Neutrophil (primary cell): Measurements from ENCODE around the gene MAP3K14.
A peak's percentile ranks its signal among the peaks of the same experiment; 100 is the strongest.

ENCODE experiments used
- H3K27ac ChIP-seq: fragments of 200-600 bp; sonication (generic); 2 replicates; pipeline ENCODE4 v1.5.1; 2016; ENCODE audit warnings: mild to moderate bottlenecking, moderate library complexity
- H3K27me3 ChIP-seq: fragments of 200-600 bp; sonication (generic); 2 replicates; pipeline ENCODE4 v1.6.0; 2016; ENCODE audit warnings: mild to moderate bottlenecking
- H3K36me3 ChIP-seq: fragments of 200-600 bp; sonication (generic); 2 replicates; pipeline ENCODE4 v1.5.1; 2017
- H3K4me1 ChIP-seq, 2 experiments: fragments of 200-600 bp in 1 of 2; sonication (generic) in 1 of 2; 1 replicate in 1 of 2; 2 replicates in 1 of 2; pipeline versions ENCODE4 v1.5.1 to v1.6.1; 2013 to 2016; ENCODE audit warnings: low read depth in 1 of 2, low read length in 1 of 2, mild to moderate bottlenecking in 1 of 2, moderate library complexity in 1 of 2; ENCODE audit not compliant: control insufficient read depth in 1 of 2, insufficient read depth in 1 of 2
- H3K4me3 ChIP-seq, 2 experiments: fragments of 200-600 bp in 1 of 2; sonication (generic) in 1 of 2; 1 replicate in 1 of 2; 2 replicates in 1 of 2; pipeline ENCODE4 v1.5.1; 2013 to 2016; ENCODE audit warnings: low read depth in 1 of 2, low read length in 1 of 2, mild to moderate bottlenecking in 1 of 2, moderate library complexity in 1 of 2
- H3K9me3 ChIP-seq: fragments of 200-600 bp; sonication (generic); 2 replicates; pipeline ENCODE4 v1.5.1; 2016
- TF ChIP-seq, protein P1 (sequence below): fragments of 200-600 bp; sonication (generic); IDR thresholded peaks from 2 replicates; pipeline ENCODE4 v1.5.1; 2016; ENCODE audit warnings: antibody characterized with exemption

Gene MAP3K14

DNA sequence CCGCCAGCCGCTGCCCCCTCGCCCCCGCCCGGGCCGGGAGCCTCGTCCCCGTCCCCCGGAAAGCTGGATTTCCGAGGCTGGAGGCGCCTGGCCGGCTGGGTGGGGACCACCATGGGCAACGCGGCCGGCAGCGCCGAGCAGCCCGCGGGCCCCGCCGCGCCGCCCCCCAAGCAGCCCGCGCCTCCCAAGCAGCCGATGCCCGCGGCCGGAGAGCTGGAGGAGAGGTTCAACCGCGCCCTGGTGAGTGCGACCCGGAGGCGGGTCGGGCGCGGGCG, 94.9 kb downstream of the MAP3K14 start:
- H3K36me3 ChIP-seq = peaks cover 59% of the 10 kb centered on the region
- H3K27ac ChIP-seq = peak overlapping the region; percentile 99
- H3K27me3 ChIP-seq = no peaks in the 10 kb centered on the region
- H3K4me3 ChIP-seq = peak overlapping the region; percentile 74 to 94
- no peaks in the 10 kb centered on the region for H3K9me3 ChIP-seq
- TF ChIP-seq, protein P1, sequence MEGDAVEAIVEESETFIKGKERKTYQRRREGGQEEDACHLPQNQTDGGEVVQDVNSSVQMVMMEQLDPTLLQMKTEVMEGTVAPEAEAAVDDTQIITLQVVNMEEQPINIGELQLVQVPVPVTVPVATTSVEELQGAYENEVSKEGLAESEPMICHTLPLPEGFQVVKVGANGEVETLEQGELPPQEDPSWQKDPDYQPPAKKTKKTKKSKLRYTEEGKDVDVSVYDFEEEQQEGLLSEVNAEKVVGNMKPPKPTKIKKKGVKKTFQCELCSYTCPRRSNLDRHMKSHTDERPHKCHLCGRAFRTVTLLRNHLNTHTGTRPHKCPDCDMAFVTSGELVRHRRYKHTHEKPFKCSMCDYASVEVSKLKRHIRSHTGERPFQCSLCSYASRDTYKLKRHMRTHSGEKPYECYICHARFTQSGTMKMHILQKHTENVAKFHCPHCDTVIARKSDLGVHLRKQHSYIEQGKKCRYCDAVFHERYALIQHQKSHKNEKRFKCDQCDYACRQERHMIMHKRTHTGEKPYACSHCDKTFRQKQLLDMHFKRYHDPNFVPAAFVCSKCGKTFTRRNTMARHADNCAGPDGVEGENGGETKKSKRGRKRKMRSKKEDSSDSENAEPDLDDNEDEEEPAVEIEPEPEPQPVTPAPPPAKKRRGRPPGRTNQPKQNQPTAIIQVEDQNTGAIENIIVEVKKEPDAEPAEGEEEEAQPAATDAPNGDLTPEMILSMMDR = no peak
- peaks cover 35 to 72% of the 10 kb centered on the region in 2 experiments for H3K4me1 ChIP-seq

DNA sequence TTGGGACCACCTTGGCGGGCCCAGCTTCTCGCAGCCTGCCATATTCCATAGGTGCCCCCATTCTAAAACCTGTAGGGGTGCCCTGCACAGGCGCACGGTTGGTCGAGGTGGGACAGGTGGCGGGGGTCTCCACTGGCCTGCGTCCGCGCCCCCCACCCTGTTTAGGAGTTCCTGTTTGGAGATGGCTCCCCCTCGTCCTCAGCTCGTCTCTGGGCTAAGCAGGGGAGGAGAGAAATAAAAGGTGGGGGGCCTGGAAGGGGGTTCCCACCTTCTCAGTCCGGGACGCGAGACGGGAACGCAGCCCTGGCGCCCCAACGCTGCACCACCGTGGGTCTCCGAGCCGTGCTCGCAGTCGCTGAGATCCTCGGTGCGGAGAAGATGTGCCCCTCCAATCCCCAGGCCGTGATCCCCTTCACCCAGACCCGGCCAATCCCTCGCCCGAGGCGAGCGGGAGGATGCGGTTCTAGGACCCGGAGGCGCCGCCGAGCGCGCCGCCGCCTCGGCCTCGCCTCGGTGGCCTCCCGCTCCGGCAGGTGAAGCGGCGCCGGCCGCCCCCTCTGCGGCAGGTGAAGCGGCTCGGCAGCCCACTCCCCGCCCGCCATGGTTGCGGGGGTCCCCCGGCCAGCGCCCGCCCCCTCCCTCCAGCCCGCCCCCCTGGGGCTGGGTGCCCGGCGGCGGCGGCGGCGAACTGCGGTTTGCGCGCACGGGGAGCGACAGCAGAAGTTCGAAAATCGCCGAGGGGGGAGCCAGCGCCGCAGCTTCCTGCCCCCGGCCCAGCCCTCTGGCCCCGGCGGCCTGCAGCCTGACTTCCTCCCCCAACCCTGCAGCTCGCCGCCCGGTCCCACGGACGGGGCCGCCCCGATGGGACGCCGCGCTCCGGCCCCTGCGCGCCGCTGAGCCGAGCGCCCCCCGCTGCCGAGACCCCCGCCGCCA, 95.5 kb downstream of the MAP3K14 start, which contains the start of gene FMNL1:
Gene FMNL1 (plus strand): TSS at position 805 of the 933 bp plus-strand sequence. CDS start 240 bp downstream, outside the sequence.
- no peaks in the 10 kb centered on the region for H3K27me3 ChIP-seq
- H3K9me3 ChIP-seq = no peaks in the 10 kb centered on the region
- H3K36me3 ChIP-seq = peaks cover 65% of the 10 kb centered on the region
- TF ChIP-seq, protein P1 = peak; percentile 85
- H3K27ac ChIP-seq = peak within 1 kb of the TSS; percentile 99
- peaks cover 29 to 66% of the 10 kb centered on the region in 2 experiments for H3K4me1 ChIP-seq
- peak within 1 kb of the TSS; percentile 74 to 94 for H3K4me3 ChIP-seq

DNA sequence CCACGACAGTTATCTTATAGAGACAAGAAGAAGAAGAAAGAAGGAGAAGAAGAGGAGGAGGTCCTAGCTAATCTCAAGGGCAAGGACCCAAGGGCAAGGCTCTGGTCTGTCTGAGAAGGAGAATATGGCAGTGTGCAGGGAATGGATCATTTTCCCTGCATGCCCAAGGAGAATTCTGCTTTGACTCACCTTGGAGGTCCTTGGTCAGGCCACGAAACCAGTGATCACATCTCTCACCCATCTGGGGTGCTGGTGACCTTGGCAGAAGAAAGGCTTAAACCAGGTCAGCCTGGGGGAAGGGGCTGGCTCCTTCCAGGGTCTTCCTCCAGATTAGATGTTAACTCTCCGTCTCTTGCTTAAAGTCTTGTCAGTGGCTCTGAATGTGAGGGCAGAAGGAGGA, 96.7 kb downstream of the MAP3K14 start:
- TF ChIP-seq, protein P1 = no peak
- peak overlapping the region; percentile 99 for H3K27ac ChIP-seq

DNA sequence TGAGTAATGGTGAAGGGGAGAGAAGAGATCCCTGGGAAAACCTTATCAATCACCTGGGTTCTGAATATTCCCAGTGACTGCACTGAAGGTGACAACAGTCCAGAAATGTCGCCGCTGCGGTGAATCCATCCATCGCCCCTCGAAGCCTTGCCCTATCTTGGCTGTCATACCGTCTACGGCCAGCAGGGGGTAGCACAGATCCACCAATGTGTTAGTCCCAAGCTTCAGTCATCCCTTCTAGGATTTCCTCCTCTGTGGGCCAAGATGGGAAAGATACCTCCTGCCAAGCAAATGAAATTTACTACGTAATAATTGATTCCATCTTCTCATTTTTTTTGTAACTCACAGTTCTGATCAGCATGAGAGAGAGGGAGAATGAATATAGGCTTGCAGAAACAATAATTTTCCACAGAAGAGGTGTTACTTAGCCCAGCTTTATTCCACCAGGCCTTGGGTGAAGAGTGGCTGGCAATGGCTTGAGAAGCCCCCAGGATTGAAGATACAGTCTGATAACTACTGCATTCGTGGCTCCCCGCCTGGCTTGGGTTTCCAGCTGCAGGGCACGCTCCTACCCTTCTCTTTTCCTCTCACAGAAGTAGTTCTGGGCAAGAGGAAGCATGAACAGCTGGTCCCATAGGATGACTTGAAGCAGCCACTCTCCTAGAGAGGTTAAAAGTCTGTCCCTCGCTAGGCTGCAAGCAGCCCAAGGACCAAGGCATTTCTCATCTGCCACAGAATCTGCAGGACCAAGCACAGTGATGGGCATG, 97.7 kb downstream of the MAP3K14 start:
- Histone ChIP-seq H3K27ac (peak overlapping the region; percentile 99), H3K27me3 (no peaks in the 10 kb centered on the region), H3K36me3 (peaks cover 72% of the 10 kb centered on the region), H3K9me3 (no peaks in the 10 kb centered on the region), H3K4me3 (peak overlapping the region; percentile 74 to 94), H3K4me1 (peaks cover 25 to 44% of the 10 kb centered on the region in 2 experiments)
- TF ChIP-seq, protein P1 = peak; percentile 98

More for the DNA sequence above, 96.7 kb downstream of the MAP3K14 start:
- Histone ChIP-seq H3K27me3 (no peaks in the 10 kb centered on the region), H3K9me3 (no peaks in the 10 kb centered on the region), H3K4me1 (peaks cover 25 to 54% of the 10 kb centered on the region in 2 experiments), H3K36me3 (peaks cover 74% of the 10 kb centered on the region), H3K4me3 (peak overlapping the region; percentile 74 to 94)
